HG03354 (cell line): ENCODE data around the gene RBM11.

Experiments used
- ATAC-seq: cut with Tn5 transposase; IDR thresholded peaks from one replicate; pipeline ENCODE4 v1.9.1; 2021; ENCODE audit warnings: mild to moderate bottlenecking; ENCODE audit not compliant: unreplicated experiment, poor library complexity, severe bottlenecking

RBM11 gene

DNA sequence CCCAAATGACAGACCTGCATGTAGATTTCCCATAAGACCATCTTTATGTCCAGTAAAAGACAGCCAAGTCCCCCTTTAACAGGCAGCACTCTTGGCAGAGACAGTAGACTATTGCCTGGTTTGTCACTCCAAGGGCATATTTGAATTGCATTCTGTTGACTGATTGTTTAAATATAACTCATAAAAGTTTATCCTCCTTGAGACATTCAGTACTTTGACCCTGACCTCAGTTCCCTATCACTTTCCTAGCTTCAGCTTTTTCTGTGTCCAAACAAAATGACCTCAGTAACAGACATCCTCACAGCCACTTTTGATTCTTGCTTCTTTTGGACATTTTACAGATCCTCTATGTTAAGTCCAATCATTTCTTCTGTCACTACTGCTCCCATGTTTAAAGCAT is 51.1 kb downstream of the RBM11 start:
- no peak for ATAC-seq

- no peak for ATAC-seq
Measured at GRCh38 chr21:14270631-14271030, 54.7 kb downstream of the RBM11 start.

GRCh38 chr21:14271053-14271452 is 55.1 kb downstream of the RBM11 start:
- no peak for ATAC-seq

- ATAC-seq: no peak
Measured at GRCh38 chr21:14271641-14272040, 55.7 kb downstream of the RBM11 start.

- no peak for ATAC-seq
Measured at GRCh38 chr21:14273736-14274538, 58.0 kb downstream of the RBM11 start.

GRCh38 chr21:14275702-14276205 is 59.8 kb downstream of the RBM11 start:
- no peak for ATAC-seq
